Lower leg skin (tissue), 4 donors: ENCODE measurements around the gene PTPDC1. TPM values are rescaled to one million over a fixed set of nuclear protein-coding genes. Genes with fewer than 3 reads are reported as not detected.
"Not testable (repeated sequence)": the region's sequence is repeated elsewhere in the genome, so short reads cannot be mapped to it uniquely, and the experiment has no call there.

Experiments
- DNase-seq, 2 donors: peaks; one replicate each; pipeline ENCODE4 v3.0.0-alpha.2; 2019; ENCODE audit warnings: low spot score in 2 of 2
- H3K4me3 ChIP-seq: fragments of 200-600 bp; sonication (generic); 2 replicates; pipeline ENCODE4 v1.5.1; 2017; ENCODE audit warnings: mild to moderate bottlenecking, low read depth; ENCODE audit not compliant: poor library complexity, severe bottlenecking
- CTCF ChIP-seq, 3 donors: fragments of 450-650 bp; IDR thresholded peaks; one replicate each; pipeline ENCODE4 v1.5.1; 2016; ENCODE audit warnings: antibody characterized with exemption in 3 of 3, mild to moderate bottlenecking in 3 of 3, moderate library complexity in 2 of 3
- POLR2A ChIP-seq, 2 donors: fragments of 450-650 bp; IDR thresholded peaks; one replicate each; pipeline ENCODE4 v1.6.1; 2016 to 2017; ENCODE audit warnings: antibody characterized with exemption in 2 of 2, mild to moderate bottlenecking in 1 of 2, moderate library complexity in 1 of 2
- WGBS, 2 donors: methylation state at CpG; one replicate each; pipeline ENCODE4 v1.1.5; 2018; 5-methylcytosine and 5-hydroxymethylcytosine counted together
- intact Hi-C: fragments of 100-400 bp; cut with DNase I; formaldehyde crosslinking; loops from one replicate; pipeline ENCODE4 v1.15.0; 2023; ENCODE audit warnings: low total_unique reads
- total RNA-seq, 4 donors: library from RNA; depleted of rRNA; stranded (reverse); fragments of >200 nt; gene quantifications; one replicate each; pipeline ENCODE4 v1.1.0, GENCODE V29; 2016

The PTPDC1 gene
- total RNA-seq, 4 donors from 2014 or later: 5.9 to 9.1 (median 7.6) TPM

- no peak for DNase-seq
- H3K4me3 ChIP-seq: no peak overlapping the region
- no peak for TF ChIP-seq CTCF (IDR thresholded peaks at IDR 0.05)
- TF ChIP-seq POLR2A (IDR thresholded peaks at IDR 0.05): no peak
- WGBS, 2 donors: 75 to 77% methylated on average over 3 of the region's 3 CpGs
- intact Hi-C loops: no loop called here
These were observed 26.6 kb downstream of the PTPDC1 start for GRCh38 chr9:94110821-94111252.

GRCh38 chr9:94111446-94111845, 27.2 kb downstream of the PTPDC1 start:
- DNase-seq: no peak
- H3K4me3 ChIP-seq: no peak overlapping the region
- TF ChIP-seq CTCF (IDR thresholded peaks at IDR 0.05) (no peak), POLR2A (IDR thresholded peaks at IDR 0.05) (no peak)
- 66 to 68% methylated on average over 2 of the region's 2 CpGs for WGBS, 2 donors
- intact Hi-C loops: no loop called here

- 90 to 91% methylated on average over 8 of the region's 8 CpGs for WGBS, 2 donors
- no peak for TF ChIP-seq CTCF (IDR thresholded peaks at IDR 0.05)
- no peak for TF ChIP-seq POLR2A (IDR thresholded peaks at IDR 0.05)
- intact Hi-C loops: no loop called here
- no peak overlapping the region for H3K4me3 ChIP-seq
- DNase-seq: no peak
These were observed 28.6 kb downstream of the PTPDC1 start for GRCh38 chr9:94112716-94113465.

GRCh38 chr9:94120088-94120487, 35.8 kb downstream of the PTPDC1 start:
- DNase-seq, intact Hi-C loops, H3K4me3 ChIP-seq: not testable (repeated sequence)
- 92% methylated on average over 7 of the region's 7 CpGs for WGBS, 2 donors

- no peak overlapping the region for H3K4me3 ChIP-seq
- WGBS, 2 donors: 93 to 98% methylated on average over 5 of the region's 5 CpGs
- no peak for DNase-seq
- TF ChIP-seq CTCF (IDR thresholded peaks at IDR 0.05) (no peak), POLR2A (IDR thresholded peaks at IDR 0.05) (no peak)
- intact Hi-C loops: no loop called here
These were observed 36.7 kb downstream of the PTPDC1 start for GRCh38 chr9:94120854-94121376.

GRCh38 chr9:94126844-94127243, 42.6 kb downstream of the PTPDC1 start:
- DNase-seq: no peak
- 92 to 100% methylated on average over 1 of the region's 1 CpG for WGBS, 2 donors
- intact Hi-C loops: no loop called here
- no peak for TF ChIP-seq CTCF (IDR thresholded peaks at IDR 0.05)
- TF ChIP-seq POLR2A (IDR thresholded peaks at IDR 0.05): no peak
- no peak overlapping the region for H3K4me3 ChIP-seq
